CD4-positive, alpha-beta T cell (primary cell): ENCODE measurements around the gene MGAT5B. TPM values are rescaled to one million over a fixed set of nuclear protein-coding genes. Genes with fewer than 3 reads are reported as not detected.

Experiments
- ATAC-seq: fragments of 200-7000 bp; cut with Tn5 transposase; one replicate; pipeline ENCODE4 v1.10.0; 2022; ENCODE audit warnings: mild to moderate bottlenecking; ENCODE audit not compliant: poor library complexity
- CTCF ChIA-PET: fragments of 350-600 bp; sonication (Branson Sonifier 250); formaldehyde crosslinking; loops from one replicate; lab custom pipeline; 2021; ENCODE audit warnings: antibody characterized with exemption, inconsistent platforms; lab: Charles Lee
- POLR2A ChIA-PET: fragments of 350-600 bp; sonication (Branson Sonifier 250); formaldehyde crosslinking; loops from one replicate; lab custom pipeline; 2021; ENCODE audit warnings: antibody characterized with exemption, inconsistent platforms; lab: Charles Lee
- DNase-seq, 14 experiments: peaks; one replicate each; pipeline ENCODE4 v3.0.0-alpha.2; 2013 to 2020; ENCODE audit warnings: mixed read lengths in 2 of 14
- H3K27ac ChIP-seq, 2 donors: one replicate each; pipeline versions ENCODE4 v1.5.1 to v1.7.0; 2013; ENCODE audit warnings: low read length in 2 of 2, low read depth in 1 of 2, mild to moderate bottlenecking in 1 of 2
- H3K27me3 ChIP-seq, 2 experiments: 1 replicate in 1 of 2; 2 replicates in 1 of 2; pipeline versions ENCODE4 v1.6.1 to v1.7.0; 2013; ENCODE audit warnings: low read length in 2 of 2, control low read depth in 1 of 2, mild to moderate bottlenecking in 1 of 2, moderate library complexity in 1 of 2; ENCODE audit not compliant: insufficient read depth in 2 of 2, control insufficient read depth in 1 of 2
- H3K36me3 ChIP-seq: one replicate; pipeline ENCODE4 v1.6.1; 2013; ENCODE audit warnings: low read length, control low read depth; ENCODE audit not compliant: insufficient read depth
- H3K4me1 ChIP-seq: one replicate; pipeline ENCODE4 v1.6.1; 2013; ENCODE audit warnings: low read length, control low read depth; ENCODE audit not compliant: insufficient read depth
- H3K4me3 ChIP-seq: one replicate; pipeline ENCODE4 v1.5.1; 2013; ENCODE audit warnings: mild to moderate bottlenecking, low read length, moderate library complexity
- H3K9me3 ChIP-seq, 2 experiments: 1 replicate in 1 of 2; 2 replicates in 1 of 2; pipeline versions ENCODE4 v1.6.1 to v1.7.0; 2013; ENCODE audit warnings: low read length in 2 of 2, mild to moderate bottlenecking in 2 of 2, control low read depth in 1 of 2, moderate library complexity in 1 of 2; ENCODE audit not compliant: control insufficient read depth in 1 of 2, insufficient read depth in 1 of 2
- H3K27ac Mint-ChIP-seq: one replicate; pipeline ENCODE4 v1.8.0; 2020; ENCODE audit warnings: mixed read lengths
- H3K27me3 Mint-ChIP-seq: one replicate; pipeline ENCODE4 v1.8.0; 2021; ENCODE audit warnings: mixed read lengths
- H3K36me3 Mint-ChIP-seq: one replicate; pipeline ENCODE4 v1.8.0; 2021; ENCODE audit warnings: low read depth, mixed read lengths
- H3K4me1 Mint-ChIP-seq: one replicate; pipeline ENCODE4 v1.8.0; 2021; ENCODE audit warnings: low read depth, mixed read lengths
- H3K4me3 Mint-ChIP-seq: one replicate; pipeline ENCODE4 v1.8.0; 2020; ENCODE audit warnings: mild to moderate bottlenecking, mixed read lengths
- H3K9me3 Mint-ChIP-seq: one replicate; pipeline ENCODE4 v1.8.0; 2020; ENCODE audit warnings: mixed read lengths
- intact Hi-C, 2 experiments: fragments of 100-400 bp; cut with DNase I in 1 of 2; cut with micrococcal nuclease in 1 of 2; formaldehyde crosslinking; loops; one replicate each; pipeline versions ENCODE4 v1.15.1 to v1.9.0; 2023 to 2025; cut with DNase I, micrococcal nuclease
- total RNA-seq, 174 experiments: library from RNA in 2 of 174; stranded (reverse) in 2 of 174; gene quantifications; one replicate each; pipeline ENCODE4 v1.2.3 and lab custom pipeline; 2021 to 2026
- TF ChIP-seq, protein P1 (sequence below): fragments of 200-600 bp; IDR thresholded peaks from one replicate; pipeline ENCODE4 v1.8.0; 2022; ENCODE audit warnings: antibody characterized with exemption, mild to moderate bottlenecking

The MGAT5B gene
- total RNA-seq, 2 experiments from 2014 or later = 0.28 to 0.77 TPM

DNA sequence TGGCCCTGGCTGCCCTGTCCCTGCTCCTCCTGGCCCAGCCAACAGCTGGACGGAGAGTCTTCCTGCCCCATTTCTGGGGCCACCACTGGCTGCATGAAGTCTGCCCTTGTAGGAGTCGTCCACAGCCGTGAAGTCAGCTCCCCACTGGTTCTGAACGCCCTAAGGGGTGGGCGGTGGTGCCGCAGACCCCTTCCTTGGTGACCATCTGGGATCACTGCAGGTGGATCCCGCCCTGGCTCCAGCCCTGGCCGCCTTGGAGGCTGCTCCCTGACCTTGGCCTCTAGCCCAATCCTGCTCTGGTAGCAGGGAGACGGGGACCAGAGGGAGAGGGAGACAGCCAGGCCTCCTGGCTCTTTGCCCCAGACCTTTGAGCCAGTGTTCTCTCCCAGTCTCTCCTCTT is 35.4 kb downstream of the MGAT5B start:
- Histone ChIP-seq H3K27me3 (no peaks in the 10 kb centered on the region), H3K27ac (no peak overlapping the region), H3K4me3 (no peak overlapping the region), H3K36me3 (no peaks in the 10 kb centered on the region), H3K9me3 (no peaks in the 10 kb centered on the region), H3K4me1 (no peaks in the 10 kb centered on the region)
- CTCF ChIA-PET = no interaction called here
- no peak overlapping the region for H3K27ac Mint-ChIP-seq
- H3K9me3 Mint-ChIP-seq = no peaks in the 10 kb centered on the region
- TF ChIP-seq, protein P1, sequence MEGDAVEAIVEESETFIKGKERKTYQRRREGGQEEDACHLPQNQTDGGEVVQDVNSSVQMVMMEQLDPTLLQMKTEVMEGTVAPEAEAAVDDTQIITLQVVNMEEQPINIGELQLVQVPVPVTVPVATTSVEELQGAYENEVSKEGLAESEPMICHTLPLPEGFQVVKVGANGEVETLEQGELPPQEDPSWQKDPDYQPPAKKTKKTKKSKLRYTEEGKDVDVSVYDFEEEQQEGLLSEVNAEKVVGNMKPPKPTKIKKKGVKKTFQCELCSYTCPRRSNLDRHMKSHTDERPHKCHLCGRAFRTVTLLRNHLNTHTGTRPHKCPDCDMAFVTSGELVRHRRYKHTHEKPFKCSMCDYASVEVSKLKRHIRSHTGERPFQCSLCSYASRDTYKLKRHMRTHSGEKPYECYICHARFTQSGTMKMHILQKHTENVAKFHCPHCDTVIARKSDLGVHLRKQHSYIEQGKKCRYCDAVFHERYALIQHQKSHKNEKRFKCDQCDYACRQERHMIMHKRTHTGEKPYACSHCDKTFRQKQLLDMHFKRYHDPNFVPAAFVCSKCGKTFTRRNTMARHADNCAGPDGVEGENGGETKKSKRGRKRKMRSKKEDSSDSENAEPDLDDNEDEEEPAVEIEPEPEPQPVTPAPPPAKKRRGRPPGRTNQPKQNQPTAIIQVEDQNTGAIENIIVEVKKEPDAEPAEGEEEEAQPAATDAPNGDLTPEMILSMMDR = no peak
- no peak overlapping the region for H3K4me3 Mint-ChIP-seq
- POLR2A ChIA-PET = no interaction called here
- DNase-seq (no peak), ATAC-seq (no peak)
- no peaks in the 10 kb centered on the region for H3K36me3 Mint-ChIP-seq
- no peaks in the 10 kb centered on the region for H3K4me1 Mint-ChIP-seq
- intact Hi-C loops = no loop called here
- no peaks in the 10 kb centered on the region for H3K27me3 Mint-ChIP-seq

- DNase-seq = no peak
These were observed 35.9 kb downstream of the MGAT5B start for GRCh38 chr17:76904116-76904515.

GRCh38 chr17:76905036-76905435 is 36.8 kb downstream of the MGAT5B start:
- ATAC-seq (no peak), DNase-seq (no peak)
- Histone ChIP-seq H3K27ac (no peak overlapping the region), H3K4me3 (no peak overlapping the region), H3K36me3 (no peaks in the 10 kb centered on the region), H3K9me3 (no peaks in the 10 kb centered on the region), H3K4me1 (no peaks in the 10 kb centered on the region), H3K27me3 (no peaks in the 10 kb centered on the region)
- CTCF ChIA-PET = no interaction called here
- Mint-ChIP-seq H3K4me3 (no peak overlapping the region), H3K4me1 (no peaks in the 10 kb centered on the region), H3K27me3 (peaks cover 6% of the 10 kb centered on the region), H3K27ac (no peak overlapping the region), H3K36me3 (no peaks in the 10 kb centered on the region), H3K9me3 (no peaks in the 10 kb centered on the region)
- TF ChIP-seq, protein P1 = no peak
- POLR2A ChIA-PET = no interaction called here
- intact Hi-C loops = no loop called here

More at GRCh38 chr17:76904116-76904515, 35.9 kb downstream of the MGAT5B start:
- Mint-ChIP-seq H3K27me3 (peaks cover 1% of the 10 kb centered on the region), H3K4me3 (no peak overlapping the region), H3K27ac (no peak overlapping the region), H3K9me3 (no peaks in the 10 kb centered on the region), H3K36me3 (no peaks in the 10 kb centered on the region), H3K4me1 (no peaks in the 10 kb centered on the region)
- Histone ChIP-seq H3K27ac (no peak overlapping the region), H3K9me3 (no peaks in the 10 kb centered on the region), H3K4me1 (no peaks in the 10 kb centered on the region), H3K27me3 (no peaks in the 10 kb centered on the region), H3K36me3 (no peaks in the 10 kb centered on the region), H3K4me3 (no peak overlapping the region)
- POLR2A ChIA-PET = no interaction called here
- CTCF ChIA-PET = no interaction called here
- no peak for ATAC-seq
- intact Hi-C loops = no loop called here
- TF ChIP-seq, protein P1 = no peak
